GM19238 (cell line): ENCODE data around the gene DUSP18.
"Not testable (repeated sequence)": the region's sequence is repeated elsewhere in the genome, so short reads cannot be mapped to it uniquely, and the experiment has no call there.

Experiments used
- DNase-seq: peaks from one replicate; pipeline ENCODE4 v3.0.0; 2011; ENCODE audit warnings: low spot score; ENCODE audit not compliant: insufficient read length

Gene DUSP18

DNA sequence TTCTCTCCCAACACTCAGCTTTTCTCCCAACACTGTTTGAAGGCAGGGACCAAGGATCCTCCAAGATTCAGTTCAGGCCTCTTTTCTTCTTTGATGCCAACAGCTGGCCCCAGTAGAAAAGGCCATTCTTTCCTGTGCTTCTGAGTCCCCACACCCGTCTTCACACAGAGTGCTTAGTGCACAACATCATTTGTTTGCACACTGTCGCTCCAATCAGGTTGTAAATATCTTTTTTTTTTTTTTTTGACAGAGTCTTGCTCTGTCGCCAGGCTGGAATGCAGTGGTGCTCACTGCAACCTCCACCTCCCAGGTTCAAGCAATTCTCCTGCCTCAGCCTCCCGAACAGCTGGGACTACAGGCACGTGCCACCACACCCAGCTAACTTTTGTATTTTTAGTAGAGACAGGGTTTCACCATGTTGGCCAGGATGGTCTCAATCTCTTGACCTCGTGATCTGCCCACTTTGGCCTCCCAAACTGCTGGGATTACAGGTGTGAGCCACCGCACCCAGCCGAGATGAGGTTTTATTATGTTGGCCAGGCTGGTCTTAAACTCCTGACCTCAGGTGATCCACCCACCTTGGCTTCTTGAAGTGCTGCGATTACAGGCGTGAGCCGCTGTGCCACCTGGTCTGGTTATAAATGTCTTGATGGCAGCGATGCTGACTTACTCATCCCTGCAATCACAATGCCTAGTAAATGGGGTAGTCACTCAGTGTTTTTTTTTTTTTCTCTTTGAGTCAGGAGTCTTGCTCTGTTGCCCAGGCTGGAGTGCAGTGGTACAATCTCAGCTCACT, 12.4 kb upstream of the DUSP18 start:
- not testable (repeated sequence) for DNase-seq

DNA sequence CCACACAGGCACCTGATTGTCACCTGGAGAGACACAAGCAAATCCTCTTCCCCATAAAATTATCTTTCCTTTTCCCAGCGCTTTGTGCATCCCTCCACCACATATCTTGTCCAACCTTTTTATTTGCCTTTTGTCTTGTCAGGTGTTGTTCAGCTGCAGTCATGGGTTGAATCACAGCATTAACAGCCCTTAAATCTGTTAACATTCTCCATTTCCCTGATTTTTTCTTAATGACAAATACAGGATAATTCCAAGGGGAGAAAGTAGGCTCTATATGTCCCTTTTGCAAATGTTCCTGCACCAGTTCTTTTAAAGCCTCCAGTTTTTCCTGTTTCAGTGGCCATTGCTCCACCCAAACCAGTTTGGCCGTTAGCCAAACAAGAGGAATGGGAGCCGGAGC, 8.9 kb upstream of the DUSP18 start:
- DNase-seq, result not testable (repeated sequence)

GRCh38 chr22:30675436-30675835, 7.8 kb upstream of the DUSP18 start:
- no peak for DNase-seq

DNA sequence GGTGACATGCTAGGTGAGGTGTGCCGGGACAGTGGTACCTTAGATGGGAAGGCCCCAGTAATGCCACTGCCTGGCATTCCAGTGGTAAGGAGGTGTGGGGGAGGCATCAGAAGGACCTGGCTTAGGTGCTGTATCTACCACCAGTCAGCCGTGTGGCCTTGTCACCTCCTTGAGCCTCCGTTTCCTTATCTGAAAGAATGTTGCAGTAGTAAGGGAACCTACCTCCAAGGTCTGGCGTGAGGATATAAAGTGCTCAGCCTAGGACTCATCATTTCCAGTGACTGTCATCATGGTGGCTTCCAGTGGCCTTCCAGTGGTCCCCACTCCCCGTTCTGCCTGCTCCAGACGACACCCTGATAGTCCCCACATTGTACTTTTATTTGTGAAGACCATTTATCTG, 6.8 kb upstream of the DUSP18 start:
- DNase-seq, result no peak

DNA sequence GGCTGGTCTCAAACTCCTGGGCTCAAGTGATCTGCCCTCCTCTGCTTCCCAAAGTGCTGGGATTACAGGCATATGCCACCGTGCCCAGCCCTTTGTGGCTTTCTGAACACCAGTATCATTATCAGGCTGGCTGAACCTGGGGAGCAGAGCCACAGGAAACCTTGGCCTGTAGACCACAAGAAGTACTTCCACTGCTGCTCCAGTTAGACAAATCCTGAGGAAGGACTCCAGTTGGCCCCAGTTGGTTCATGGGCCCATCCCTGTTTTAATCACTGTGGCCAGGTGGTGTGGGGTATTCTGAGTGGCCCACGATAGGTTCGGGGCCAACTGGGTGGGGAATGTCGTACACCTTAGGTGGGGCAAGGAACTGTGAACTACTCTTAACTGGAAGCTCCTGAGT, 5.5 kb upstream of the DUSP18 start:
- DNase-seq, result no peak

- DNase-seq, result no peak
These were observed 3.4 kb upstream of the DUSP18 start for GRCh38 chr22:30671071-30671470.

DNA sequence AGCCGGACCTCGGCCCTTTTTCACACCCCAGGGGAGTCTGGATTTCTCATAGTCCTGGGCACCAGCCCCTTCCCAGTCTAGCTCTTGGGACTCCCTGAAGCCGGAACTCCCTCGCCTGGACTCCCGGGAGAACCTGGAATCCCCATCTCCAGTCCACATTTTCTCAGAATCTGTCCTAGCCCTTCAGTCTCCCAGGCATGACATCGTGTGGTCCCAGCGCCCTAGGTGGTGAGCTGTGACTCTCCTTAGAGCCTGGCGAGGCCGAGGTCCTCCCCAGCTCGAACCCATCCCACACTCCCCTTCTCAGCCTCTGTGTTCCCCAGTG, 673 bp upstream of the DUSP18 start:
- no peak for DNase-seq

DNA sequence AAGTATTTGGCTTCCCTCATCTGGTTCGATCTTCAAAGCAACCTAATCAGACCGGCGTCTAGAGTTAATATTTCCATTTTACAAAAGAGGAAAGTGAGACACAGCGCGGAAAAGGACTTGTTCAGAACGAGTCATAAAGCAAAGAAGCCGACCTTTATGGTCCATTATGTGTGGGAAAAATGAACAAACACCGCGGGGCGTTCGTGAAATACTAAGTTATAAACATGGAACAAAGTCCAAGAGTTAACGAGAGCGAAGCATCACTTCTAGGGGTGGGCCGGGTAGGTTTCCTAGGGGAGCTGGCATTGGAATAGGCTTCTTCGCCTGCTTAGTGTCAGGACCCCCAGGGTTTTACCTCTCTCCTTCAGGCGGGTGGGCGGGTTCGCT, 575 bp downstream of the DUSP18 start:
- no peak for DNase-seq

- no peak for DNase-seq
These were observed 1.9 kb downstream of the DUSP18 start for GRCh38 chr22:30665786-30666185.

DNA sequence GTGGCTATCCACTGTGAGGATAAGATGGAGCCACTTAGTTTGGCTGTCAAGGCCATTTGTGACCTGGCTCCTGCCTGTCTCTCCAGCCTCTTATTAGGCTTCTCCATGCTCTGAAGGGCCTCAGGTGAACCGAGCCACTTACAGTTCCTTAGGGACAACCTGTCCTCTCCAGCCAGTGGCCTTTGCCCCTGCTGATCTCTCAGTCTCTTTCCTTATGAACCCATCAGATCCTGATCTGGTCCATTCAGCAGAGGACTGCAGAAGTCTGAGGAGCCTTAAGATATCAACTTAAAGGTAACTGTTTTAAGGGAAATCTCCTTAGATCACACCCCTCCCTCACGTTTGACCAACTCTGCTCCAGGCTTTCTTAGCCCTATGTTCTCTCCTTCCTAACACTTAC, 2.4 kb downstream of the DUSP18 start:
- DNase-seq, result no peak

DNA sequence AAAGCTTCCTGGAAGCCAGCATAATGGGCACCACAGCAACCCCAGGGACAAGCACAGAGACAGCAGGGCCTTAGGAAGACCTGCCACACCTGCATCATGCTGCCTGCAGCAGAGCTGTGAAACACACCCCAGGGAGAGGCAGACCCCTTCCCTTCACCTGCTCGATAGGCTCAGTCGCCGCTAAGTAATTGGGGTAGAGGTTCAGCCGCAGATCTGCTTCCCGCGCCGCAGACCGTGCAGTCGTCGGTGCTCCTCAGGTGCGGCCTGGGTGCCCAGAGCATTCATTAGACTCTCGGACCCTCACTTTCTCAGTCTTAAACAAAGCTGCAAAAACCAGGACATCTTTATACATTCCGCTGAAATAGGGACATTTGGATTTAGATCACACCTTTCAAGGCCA, 2.9 kb downstream of the DUSP18 start:
- DNase-seq, result no peak

- DNase-seq, result no peak
These were observed 5.6 kb downstream of the DUSP18 start for GRCh38 chr22:30662040-30662439.

- no peak for DNase-seq
These were observed 12.1 kb downstream of the DUSP18 start for GRCh38 chr22:30655532-30655931.

DNA sequence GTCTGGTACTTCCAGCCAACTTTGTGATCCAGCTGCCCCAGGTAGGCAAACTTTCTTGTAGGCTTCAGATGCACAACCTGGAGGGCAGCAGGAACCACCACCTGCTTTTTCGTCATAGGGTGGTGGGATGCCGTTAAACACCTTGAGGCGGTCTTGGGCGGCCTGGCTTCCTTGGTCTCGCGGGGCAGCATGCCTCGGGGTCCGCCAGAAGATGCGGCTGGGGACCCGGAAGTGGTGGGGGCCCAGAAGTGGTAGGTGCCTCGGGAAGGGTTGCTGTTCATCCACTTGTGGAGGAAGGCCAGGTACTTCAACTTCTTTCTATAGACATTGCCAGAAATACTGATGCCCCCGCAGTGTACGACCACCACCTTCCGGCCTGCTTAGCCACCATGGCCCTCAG, 13.3 kb downstream of the DUSP18 start:
- DNase-seq, result no peak

- DNase-seq, result no peak
These were observed 14.8 kb downstream of the DUSP18 start for GRCh38 chr22:30652852-30653251.

DNA sequence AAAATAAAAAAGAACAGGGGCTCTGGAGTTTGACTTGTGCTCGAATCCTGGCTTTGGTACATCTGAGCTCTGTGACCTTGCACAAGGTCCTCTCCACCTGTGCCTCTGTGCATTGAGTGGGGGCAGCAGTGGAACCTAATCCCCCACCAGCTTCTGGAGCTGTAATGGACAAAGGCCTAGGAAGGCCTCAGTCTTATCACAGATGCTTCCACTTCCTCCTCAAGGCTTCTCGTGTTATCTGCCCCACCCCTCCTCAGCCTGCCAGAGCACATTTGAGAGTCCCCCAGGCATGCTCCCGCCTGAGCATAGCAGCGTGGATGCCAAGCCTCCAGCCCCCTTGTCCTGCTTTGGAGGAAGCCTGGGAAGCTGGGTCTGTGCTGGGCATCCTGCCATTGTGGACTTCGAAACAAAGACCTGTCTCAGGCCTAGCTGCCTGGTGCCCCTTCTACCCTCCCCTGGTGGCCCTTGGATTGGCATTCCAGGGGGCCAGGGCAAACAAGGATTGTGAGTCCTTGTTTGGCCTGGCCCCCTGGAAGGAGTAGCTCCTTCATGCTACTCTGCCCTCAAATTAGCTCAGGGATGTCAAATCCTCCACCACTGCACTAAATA, 17.1 kb downstream of the DUSP18 start:
- no peak for DNase-seq

DNA sequence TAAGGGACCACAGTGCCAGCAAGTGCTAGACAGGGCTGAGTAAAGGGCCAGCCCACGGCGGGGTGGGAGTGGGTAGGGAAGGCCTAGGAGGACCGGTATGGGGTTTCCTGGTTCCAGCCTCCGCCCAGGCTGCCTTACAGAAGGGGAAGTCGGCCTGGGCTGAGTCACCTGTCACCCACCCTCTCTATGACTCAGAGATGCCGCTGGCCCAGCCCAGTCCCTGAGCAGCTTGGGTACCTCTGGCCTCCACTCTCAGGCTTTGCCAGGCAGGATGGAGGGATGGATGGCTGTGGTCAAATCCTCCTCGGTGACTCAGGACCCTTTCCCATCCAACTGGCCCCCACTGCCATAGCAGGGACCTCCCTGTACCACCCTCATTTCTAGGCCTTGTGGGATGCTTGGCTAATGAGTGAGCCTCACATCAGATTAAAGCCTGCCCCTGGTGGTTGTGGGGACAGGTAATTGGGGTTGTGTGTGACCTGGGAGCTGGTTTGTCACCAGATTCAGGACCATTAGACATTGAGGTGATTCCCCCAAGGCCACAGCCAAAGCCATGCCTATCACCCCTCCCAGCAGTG, 18.2 kb downstream of the DUSP18 start:
- peak; percentile 39 for DNase-seq

- no peak for DNase-seq
These were observed 18.9 kb downstream of the DUSP18 start for GRCh38 chr22:30648825-30649224.

GRCh38 chr22:30647536-30647935, 20.1 kb downstream of the DUSP18 start:
- DNase-seq, result no peak

- no peak for DNase-seq
These were observed 21.0 kb downstream of the DUSP18 start for GRCh38 chr22:30646518-30647160.

DNA sequence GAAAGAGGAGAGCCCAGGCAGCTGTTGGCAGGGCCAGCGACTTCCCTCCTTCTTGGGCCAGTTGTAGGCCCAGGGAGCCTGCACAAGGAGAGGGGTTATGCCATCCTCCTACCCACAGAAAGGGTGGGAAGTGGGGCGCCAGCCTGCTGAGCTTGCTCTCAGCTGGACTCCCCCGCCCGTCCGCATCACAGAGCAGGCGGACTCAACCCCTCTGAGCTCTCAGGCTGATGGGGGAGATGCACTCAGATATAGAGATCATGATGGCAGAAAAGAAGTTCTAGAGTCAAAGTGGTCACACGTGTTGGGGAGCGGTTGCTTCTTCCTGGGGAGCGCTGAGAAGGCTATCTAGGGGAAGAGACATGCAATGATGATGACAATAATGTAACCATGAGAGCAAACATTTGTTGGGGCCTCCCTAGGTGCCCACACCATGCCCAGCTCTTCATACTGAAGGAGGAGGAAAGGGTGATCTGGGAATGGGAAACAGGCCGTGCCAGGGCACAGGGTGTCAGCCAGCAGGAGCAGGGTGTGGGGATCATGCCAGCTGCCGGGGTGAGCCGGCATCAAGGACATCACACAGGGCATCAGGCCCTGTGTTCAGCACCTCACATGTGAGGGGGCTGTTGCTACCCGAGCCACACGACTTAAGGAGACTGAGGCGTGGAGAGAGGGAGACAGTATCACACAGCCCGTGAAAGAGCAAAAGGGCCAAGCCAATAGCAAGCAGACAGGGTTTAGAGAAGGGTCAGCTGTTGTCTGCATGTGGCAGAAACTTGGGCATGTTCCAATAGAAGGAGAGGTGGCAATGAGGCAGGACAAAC, 24.4 kb downstream of the DUSP18 start:
- no peak for DNase-seq
